A549 (cell line): ENCODE results near the gene NLRP4. TPM values are rescaled to one million over a fixed set of nuclear protein-coding genes. Genes with fewer than 3 reads are reported as not detected.

ENCODE experiments used
- ATAC-seq, 2 experiments: fragments of 200-7000 bp in 1 of 2; fragments of >200 bp in 1 of 2; cut with Nextera tagmentation in 1 of 2; cut with Tn5 transposase in 1 of 2; 3 replicates each; pipeline versions ENCODE4 v1.8.0 to v1.9.1; 2018 to 2020; ENCODE audit warnings: mild to moderate bottlenecking in 1 of 2, moderate library complexity in 1 of 2
- CTCF ChIA-PET: fragments of 300-600 bp; sonication (Branson Sonifier 250); formaldehyde crosslinking; extraction: SDS; loops from one replicate; lab custom pipeline; 2021; ENCODE audit warnings: antibody characterized with exemption, inconsistent platforms; lab: Yijun Ruan, JAX
- POLR2A ChIA-PET: fragments of 350-600 bp; formaldehyde crosslinking; extraction: SDS; loops from one replicate; lab custom pipeline; 2021; ENCODE audit warnings: antibody characterized with exemption, inconsistent platforms; lab: Yijun Ruan, JAX
- DNase-seq, 2 experiments: peaks; one replicate each; pipeline versions ENCODE4 v3.0.0 to v3.0.0-alpha.2; 2011 to 2016; ENCODE audit warnings: low read depth in 1 of 2, low spot score in 1 of 2
- FAIRE-seq: peaks from 2 replicates; lab custom pipeline; 2011; peaks lifted over from hg19 to GRCh38; lab: Jason Lieb, UNC
- H3K27ac ChIP-seq, 2 experiments: fragments of >200 bp; sonication (Bioruptor Twin); formaldehyde crosslinking; 3 replicates each; pipeline ENCODE4 v1.5.1; 2016 to 2017
- H3K4me1 ChIP-seq: fragments of >200 bp; sonication (Bioruptor Twin); formaldehyde crosslinking; 3 replicates; pipeline ENCODE4 v1.6.1; 2016
- H3K4me2 ChIP-seq: fragments of >200 bp; sonication (Bioruptor Twin); formaldehyde crosslinking; 3 replicates; pipeline ENCODE4 v1.6.1; 2016
- H3K4me3 ChIP-seq: fragments of >200 bp; sonication (Bioruptor Twin); formaldehyde crosslinking; 3 replicates; pipeline ENCODE4 v1.5.1; 2016
- H3K9me3 ChIP-seq: fragments of >200 bp; sonication (Bioruptor Twin); formaldehyde crosslinking; 3 replicates; pipeline ENCODE4 v1.6.1; 2016
- BCL3 ChIP-seq: fragments of >200 bp; sonication (Bioruptor Twin); formaldehyde crosslinking; IDR thresholded peaks from 3 replicates; pipeline ENCODE4 v1.6.1; 2016
- CBX2 ChIP-seq: fragments of 200-600 bp; sonication (generic); IDR thresholded peaks from 2 replicates; pipeline ENCODE4 v1.6.1; 2016; ENCODE audit warnings: low read depth, mild to moderate bottlenecking, borderline replicate concordance
- CBX8 ChIP-seq: fragments of 200-600 bp; sonication (generic); IDR thresholded peaks from 2 replicates; pipeline ENCODE4 v1.6.1; 2016
- CEBPB ChIP-seq, 2 experiments: fragments of >200 bp in 1 of 2; sonication (Bioruptor Twin) in 1 of 2; formaldehyde crosslinking in 1 of 2; IDR thresholded peaks; 2 replicates each; pipeline ENCODE4 v1.6.1; 2012 to 2016
- CHD2 ChIP-seq: fragments of 150-350 bp; IDR thresholded peaks from 2 replicates; pipeline ENCODE4 v1.6.1; 2014; ENCODE audit warnings: low read length; ENCODE audit not compliant: partially characterized antibody
- CHD4 ChIP-seq: fragments of 200-600 bp; sonication (generic); IDR thresholded peaks from 2 replicates; pipeline ENCODE4 v1.6.1; 2016; ENCODE audit warnings: antibody characterized with exemption, mild to moderate bottlenecking, borderline replicate concordance
- EP300 ChIP-seq, 2 experiments: fragments of >200 bp; sonication (Bioruptor Twin); formaldehyde crosslinking; IDR thresholded peaks; 2 replicates in 1 of 2; 3 replicates in 1 of 2; pipeline ENCODE4 v1.6.1; 2016 to 2017
- ESRRA ChIP-seq: fragments of 150-350 bp; IDR thresholded peaks from 2 replicates; pipeline ENCODE4 v1.6.1; 2014; ENCODE audit warnings: mild to moderate bottlenecking, low read length, borderline replicate concordance
- FOSL2 ChIP-seq, 2 experiments: fragments of 450-650 bp in 1 of 2; fragments of >200 bp in 1 of 2; sonication (Bioruptor Twin) in 1 of 2; formaldehyde crosslinking; IDR thresholded peaks; 2 replicates each; pipeline versions ENCODE4 v1.5.0 to v1.6.1; 2016 to 2020; ENCODE audit warnings: mild to moderate bottlenecking in 1 of 2, moderate library complexity in 1 of 2
- FOXS1 ChIP-seq: fragments of 250-450 bp; sonication (Bioruptor Pico); IDR thresholded peaks from 2 replicates; pipeline ENCODE4 v1.5.0; 2020; ENCODE audit warnings: mild to moderate bottlenecking, moderate library complexity
- HEYL ChIP-seq: fragments of 250-450 bp; sonication (Bioruptor Pico); IDR thresholded peaks from 2 replicates; pipeline ENCODE4 v1.8.0; 2021; ENCODE audit warnings: mild to moderate bottlenecking, moderate library complexity
- HOXA7 ChIP-seq: fragments of 250-450 bp; sonication (Bioruptor Pico); IDR thresholded peaks from 2 replicates; pipeline ENCODE4 v1.5.0; 2020; ENCODE audit warnings: mild to moderate bottlenecking, moderate library complexity
- HOXB13 ChIP-seq: fragments of 250-450 bp; sonication (Bioruptor Pico); IDR thresholded peaks from 2 replicates; pipeline ENCODE4 v1.5.0; 2020; ENCODE audit warnings: low read depth, mild to moderate bottlenecking, moderate library complexity
- HOXB5 ChIP-seq: fragments of 250-450 bp; sonication (Bioruptor Pico); IDR thresholded peaks from 2 replicates; pipeline ENCODE4 v1.5.0; 2020; ENCODE audit warnings: mild to moderate bottlenecking, moderate library complexity
- JUNB ChIP-seq: fragments of >200 bp; sonication (Bioruptor Twin); formaldehyde crosslinking; IDR thresholded peaks from 2 replicates; pipeline ENCODE4 v1.6.1; 2016
- KDM5A ChIP-seq: fragments of 200-600 bp; sonication (generic); IDR thresholded peaks from 2 replicates; pipeline ENCODE4 v1.6.1; 2016; ENCODE audit warnings: antibody characterized with exemption, mild to moderate bottlenecking
- NFE2L2 ChIP-seq: fragments of 150-350 bp; conservative IDR thresholded peaks from 2 replicates; pipeline ENCODE4 v1.6.1; 2014; ENCODE audit warnings: low read length
- PBX3 ChIP-seq: IDR thresholded peaks from 2 replicates; pipeline ENCODE4 v1.6.1; 2012
- POLR2A ChIP-seq: IDR thresholded peaks from 2 replicates; pipeline ENCODE4 v1.6.1; 2012; ENCODE audit warnings: mild to moderate bottlenecking, low read length
- POLR2AphosphoS2 ChIP-seq: conservative IDR thresholded peaks from 2 replicates; pipeline ENCODE4 v1.6.1; 2012; ENCODE audit warnings: low read length, improper control_type of control experiment, inconsistent platforms
- RAD21 ChIP-seq, 2 experiments: fragments of >200 bp in 1 of 2; sonication (Bioruptor Twin) in 1 of 2; formaldehyde crosslinking in 1 of 2; IDR thresholded peaks in 1 of 2; conservative IDR thresholded peaks in 1 of 2; 2 replicates in 1 of 2; 3 replicates in 1 of 2; pipeline ENCODE4 v1.6.1; 2012 to 2018; ENCODE audit warnings: inconsistent platforms in 1 of 2
- REST ChIP-seq: fragments of 200-600 bp; sonication (generic); IDR thresholded peaks from 2 replicates; pipeline ENCODE4 v1.6.1; 2016; ENCODE audit warnings: antibody characterized with exemption, mild to moderate bottlenecking, moderate library complexity
- RFX5 ChIP-seq: fragments of 450-650 bp; IDR thresholded peaks from 2 replicates; pipeline ENCODE4 v1.7.1; 2014; ENCODE audit warnings: antibody characterized with exemption, mild to moderate bottlenecking, moderate library complexity
- SREBF2 ChIP-seq: fragments of 450-650 bp; IDR thresholded peaks from 2 replicates; pipeline ENCODE4 v1.6.1; 2014; ENCODE audit warnings: mild to moderate bottlenecking, moderate library complexity
- TP53 ChIP-seq: fragments of 250-450 bp; sonication (Bioruptor Pico); IDR thresholded peaks from 2 replicates; pipeline ENCODE4 v1.5.0; 2021; ENCODE audit warnings: mild to moderate bottlenecking, moderate library complexity
- USF2 ChIP-seq: fragments of 450-650 bp; IDR thresholded peaks from 2 replicates; pipeline ENCODE4 v1.6.1; 2014; ENCODE audit warnings: antibody characterized with exemption
- ZFP36 ChIP-seq: fragments of 450-650 bp; IDR thresholded peaks from 2 replicates; pipeline ENCODE4 v1.6.1; 2014; ENCODE audit warnings: borderline replicate concordance; ENCODE audit not compliant: partially characterized antibody
- ZNF302 ChIP-seq: fragments of 250-450 bp; sonication (Bioruptor Pico); IDR thresholded peaks from 2 replicates; pipeline ENCODE4 v1.9.0; 2021; ENCODE audit warnings: inconsistent platforms, mild to moderate bottlenecking, moderate library complexity
- ZSCAN20 ChIP-seq: fragments of 250-450 bp; sonication (Bioruptor Pico); IDR thresholded peaks from 2 replicates; pipeline ENCODE4 v1.8.0; 2022; ENCODE audit warnings: mild to moderate bottlenecking, moderate library complexity
- WGBS: methylation state at CpG from one replicate; pipeline ENCODE4 v1.1.6; 2017; ENCODE audit errors: missing lambda C conversion rate; 5-methylcytosine and 5-hydroxymethylcytosine counted together
- polyA plus RNA-seq, 4 experiments: library from polyadenylated mRNA; depleted of rRNA in 3 of 4; stranded (reverse); fragments of >200 nt; fragmentation: RNase III in 1 of 4; extraction: RNeasy Plus Mini Kit Qiagen cat#74134 plus additional on column Dnase treatment in 1 of 4; gene quantifications; 2 replicates in 3 of 4; 3 replicates in 1 of 4; pipeline ENCODE4 v1.2.3, GENCODE V29; 2011 to 2017

Gene NLRP4
- polyA plus RNA-seq, 2 of the 4 experiments (the other 2 are of a cell fraction), result 0.10 TPM; not detected in 1

GRCh38 chr19:55855160-55855559, 18.8 kb downstream of the NLRP4 start:
- ChIA-PET CTCF (no interaction called here), POLR2A (no interaction called here)
- no peak for DNase-seq
- H3K4me2 ChIP-seq, result no peak overlapping the region
- no peak overlapping the region for H3K27ac ChIP-seq
- ATAC-seq, result no peak
- WGBS, result 9% methylated on average over 1 of the region's 1 CpG
- TF ChIP-seq JUNB (no peak), SREBF2 (no peak), HOXA7 (CRISPR knock-in tag) (no peak), HOXB5 (CRISPR knock-in tag) (no peak), CHD2 (no peak), ESRRA (no peak), POLR2AphosphoS2 (no peak), BCL3 (no peak), RFX5 (no peak)
- H3K4me1 ChIP-seq, result no peaks in the 10 kb centered on the region
- peaks cover 13% of the 10 kb centered on the region; the same call in 2 of the 3 replicates for H3K9me3 ChIP-seq
- FAIRE-seq, result no peak
- no peak overlapping the region for H3K4me3 ChIP-seq

GRCh38 chr19:55857149-55857548, 20.8 kb downstream of the NLRP4 start:
- FAIRE-seq (no peak), ATAC-seq (no peak), DNase-seq (no peak)
- H3K4me3 ChIP-seq, result no peak overlapping the region
- ChIA-PET POLR2A (no interaction called here), CTCF (interaction anchor here (1.3 kb wide), 1 partner anchor 22 kb away, joined by 3 read pairs; no protein-coding TSS in a partner anchor)
- H3K4me1 ChIP-seq, result no peaks in the 10 kb centered on the region
- H3K27ac ChIP-seq, result no peak overlapping the region
- H3K4me2 ChIP-seq, result no peak overlapping the region
- TF ChIP-seq CBX2 (no peak), ZSCAN20 (CRISPR knock-in tag) (no peak), CHD4 (no peak), REST (no peak), FOXS1 (CRISPR knock-in tag) (no peak), KDM5A (no peak), CBX8 (no peak), SREBF2 (no peak), POLR2A (no peak), CEBPB (IDR thresholded peaks at IDR 0.05) (no peak), CHD2 (no peak)
- 12% methylated on average over 4 of the region's 4 CpGs for WGBS
- H3K9me3 ChIP-seq, result peaks cover 23% of the 10 kb centered on the region

- DNase-seq (no peak), FAIRE-seq (no peak), ATAC-seq (no peak)
- no peak overlapping the region for H3K27ac ChIP-seq
- POLR2A ChIA-PET, result no interaction called here
- no peaks in the 10 kb centered on the region for H3K4me1 ChIP-seq
- no peak overlapping the region for H3K4me2 ChIP-seq
- WGBS, result 37% methylated on average over 23 of the region's 23 CpGs
- H3K9me3 ChIP-seq, result peaks cover 21% of the 10 kb centered on the region
- CTCF ChIA-PET, result interaction anchor here (1.3 kb wide), 1 partner anchor 21 kb away, joined by 3 read pairs; no protein-coding TSS in a partner anchor
- no peak overlapping the region for H3K4me3 ChIP-seq
- TF ChIP-seq FOSL2 (IDR thresholded peaks at IDR 0.05) (no peak), FOSL2 (CRISPR knock-in tag; IDR thresholded peaks at IDR 0.05) (no peak), TP53 (CRISPR knock-in tag) (no peak), NFE2L2 (no peak), PBX3 (no peak), EP300 (IDR thresholded peaks at IDR 0.05) (no peak), CBX2 (no peak), ZFP36 (no peak), HEYL (CRISPR knock-in tag) (no peak), USF2 (no peak), HOXB13 (CRISPR knock-in tag) (no peak), RAD21 (conservative IDR thresholded peaks at IDR 0.05 in 1 of 2, IDR thresholded peaks at IDR 0.05 in 1 of 2) (no peak), FOXS1 (CRISPR knock-in tag) (no peak), ZNF302 (no peak)
These were observed 21.6 kb downstream of the NLRP4 start for GRCh38 chr19:55857974-55858373.
